IPS-20b (cell line): Measurements from ENCODE around the gene MRPL43.

Experiments
- H3K27ac ChIP-seq: one replicate; pipeline ENCODE4 v1.5.1; 2013; ENCODE audit warnings: low read length
- H3K27me3 ChIP-seq: 2 replicates; pipeline ENCODE4 v1.6.1; 2013; ENCODE audit warnings: mild to moderate bottlenecking, low read length, inconsistent platforms; ENCODE audit not compliant: insufficient read depth
- H3K36me3 ChIP-seq: 2 replicates; pipeline ENCODE4 v1.6.1; 2013; ENCODE audit warnings: low read depth, mild to moderate bottlenecking, inconsistent platforms, low read length, moderate library complexity; ENCODE audit not compliant: insufficient read depth
- H3K4me1 ChIP-seq: 2 replicates; pipeline ENCODE4 v1.6.1; 2013; ENCODE audit warnings: mild to moderate bottlenecking, control low read depth, inconsistent platforms, low read length, moderate library complexity; ENCODE audit not compliant: insufficient read depth
- H3K4me3 ChIP-seq: 2 replicates; pipeline ENCODE4 v1.5.1; 2013; ENCODE audit warnings: mild to moderate bottlenecking, low read length, inconsistent platforms
- H3K9ac ChIP-seq: 2 replicates; pipeline ENCODE4 v1.6.1; 2013; ENCODE audit warnings: low read depth, mild to moderate bottlenecking, inconsistent platforms, low read length, moderate library complexity
- H3K9me3 ChIP-seq: 2 replicates; pipeline ENCODE4 v1.6.1; 2013; ENCODE audit warnings: mild to moderate bottlenecking, low read depth, low read length, inconsistent platforms; ENCODE audit not compliant: insufficient read depth

MRPL43 gene

DNA sequence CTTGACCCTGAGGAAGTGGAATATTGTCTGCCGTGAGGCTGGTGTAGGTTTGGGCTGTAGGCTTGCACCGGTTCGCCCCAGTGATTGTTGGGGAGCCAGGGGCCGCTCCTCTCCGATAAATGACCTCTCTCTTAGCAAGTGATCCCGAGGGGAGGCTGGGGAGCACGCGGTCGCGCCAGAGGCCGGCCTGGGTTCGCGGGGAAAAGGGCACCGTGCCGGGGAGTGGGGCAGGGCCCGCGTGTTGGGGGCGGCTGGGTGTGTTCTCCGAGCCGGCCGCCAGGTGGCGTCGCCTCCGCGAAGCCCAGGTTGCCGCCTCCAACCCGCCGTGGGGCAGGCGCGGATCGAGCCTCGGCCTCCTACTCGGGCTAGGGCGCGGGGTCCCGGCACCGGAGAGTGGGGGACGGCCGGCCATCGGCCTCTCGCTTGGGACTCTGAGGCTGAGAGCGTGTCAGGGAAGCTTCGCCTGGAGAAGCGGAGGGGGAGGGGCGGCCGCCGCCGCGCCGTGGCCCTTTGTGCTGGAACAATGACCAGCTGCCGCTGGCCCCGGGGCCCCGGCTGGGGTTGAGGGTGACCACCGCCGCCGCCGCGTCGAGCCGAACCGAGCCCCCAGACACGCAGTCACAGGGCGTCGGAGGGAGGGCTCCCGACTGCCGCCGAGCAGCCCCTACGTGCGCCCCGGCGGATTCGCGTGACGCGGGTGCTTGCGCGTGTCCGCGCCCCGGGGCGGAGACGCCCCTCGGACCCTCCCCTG lies 11.9 kb upstream of the MRPL43 start:
- peak overlapping the region; percentile 72 for H3K4me3 ChIP-seq

DNA sequence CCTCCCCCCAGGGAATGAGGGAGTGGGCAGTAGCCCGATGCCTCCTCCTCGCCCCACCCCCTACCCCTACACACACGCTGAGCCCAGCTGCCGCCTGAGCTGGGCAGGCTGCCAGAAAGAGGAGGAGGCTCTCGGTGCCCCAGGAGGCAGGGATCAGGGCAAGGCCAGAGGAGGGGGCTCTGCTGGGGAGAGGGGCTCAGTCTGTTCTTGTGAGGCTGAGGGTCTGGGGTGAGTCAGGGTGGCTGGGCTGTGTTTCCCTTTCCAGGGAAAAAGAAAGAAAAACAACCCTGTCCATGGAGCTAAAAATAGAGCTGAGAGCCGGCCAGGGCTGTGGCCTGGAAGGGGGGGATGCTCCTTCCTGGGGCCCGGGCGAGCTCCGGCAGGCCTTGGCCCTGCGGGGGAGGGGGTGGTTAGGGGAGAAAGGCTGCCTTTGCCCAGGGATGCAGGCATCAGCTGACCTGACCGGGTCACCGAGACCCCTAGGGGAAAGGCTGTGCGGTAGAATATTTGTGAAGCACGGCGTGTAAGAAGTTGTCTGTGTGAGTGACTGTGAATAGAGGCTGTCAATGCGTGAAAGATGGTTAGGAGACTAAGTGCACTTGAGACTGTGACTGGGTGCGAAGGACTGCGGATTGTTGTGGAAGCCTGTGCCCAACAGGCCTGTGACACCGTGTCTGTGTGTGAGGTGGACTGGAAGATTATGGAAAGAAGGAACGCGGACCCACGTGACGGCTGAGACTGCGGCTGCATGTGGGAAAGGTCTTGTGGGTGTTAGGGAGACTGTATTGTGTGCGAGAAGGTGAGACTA lies 11.1 kb upstream of the MRPL43 start:
- H3K9me3 ChIP-seq = no peaks in the 10 kb centered on the region
- peak overlapping the region; percentile 62 for H3K27ac ChIP-seq
- H3K27me3 ChIP-seq = no peaks in the 10 kb centered on the region
- peak overlapping the region; percentile 78 for H3K9ac ChIP-seq
- H3K4me1 ChIP-seq = peaks cover 26% of the 10 kb centered on the region
- peak overlapping the region; percentile 72 for H3K4me3 ChIP-seq
- peaks cover 25% of the 10 kb centered on the region for H3K36me3 ChIP-seq

More for the DNA sequence above, 11.9 kb upstream of the MRPL43 start:
- Histone ChIP-seq H3K36me3 (peaks cover 25% of the 10 kb centered on the region), H3K9me3 (no peaks in the 10 kb centered on the region), H3K27ac (peak overlapping the region; percentile 62), H3K9ac (peak overlapping the region; percentile 78), H3K27me3 (no peaks in the 10 kb centered on the region), H3K4me1 (peaks cover 26% of the 10 kb centered on the region)

DNA sequence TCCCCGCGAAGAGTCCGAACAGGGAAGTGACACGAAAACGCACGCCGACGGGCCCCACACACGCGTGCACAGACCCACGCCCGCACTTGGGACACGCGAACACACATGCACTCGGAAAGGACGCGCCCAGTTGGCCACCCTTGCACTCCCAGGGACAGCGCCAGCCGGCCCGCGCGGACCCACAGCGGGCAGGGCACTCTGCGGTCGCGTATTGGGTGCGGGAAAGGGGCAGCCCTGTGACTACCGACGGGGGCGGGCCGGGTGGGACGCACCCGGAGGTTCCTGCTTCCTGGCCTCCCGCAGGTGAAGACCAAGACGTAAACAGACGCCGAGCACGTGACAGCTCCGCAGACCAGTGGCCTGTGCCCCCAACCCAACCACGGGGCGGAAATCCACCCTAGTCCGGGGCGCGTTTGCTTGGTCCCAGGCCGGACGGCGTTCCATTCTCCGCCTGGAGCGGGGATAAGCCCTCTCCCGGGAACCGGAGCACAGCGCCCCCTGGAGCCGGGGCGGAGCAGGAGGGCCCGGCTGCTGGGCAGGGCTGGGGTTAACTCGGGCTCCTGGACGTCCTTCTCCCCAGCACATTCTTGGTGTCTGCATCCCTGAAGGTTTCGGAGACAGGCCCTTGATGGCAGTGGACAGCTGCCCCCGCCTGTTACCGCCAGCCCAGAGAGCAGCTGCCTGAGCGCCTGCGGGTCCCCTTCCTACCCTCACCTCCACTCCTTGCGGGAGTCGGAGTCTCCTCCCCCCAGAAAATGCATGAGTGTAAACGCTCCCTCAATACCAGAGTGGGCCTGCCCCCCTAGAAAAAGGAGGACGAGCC lies 10.3 kb upstream of the MRPL43 start:
- H3K4me1 ChIP-seq = peaks cover 26% of the 10 kb centered on the region
- peaks cover 26% of the 10 kb centered on the region for H3K36me3 ChIP-seq
- H3K9me3 ChIP-seq = no peaks in the 10 kb centered on the region
- H3K4me3 ChIP-seq = peak overlapping the region; percentile 72
- H3K27ac ChIP-seq = peak overlapping the region; percentile 62
- no peaks in the 10 kb centered on the region for H3K27me3 ChIP-seq
- peak overlapping the region; percentile 78; the same call in 1 of the 2 replicates for H3K9ac ChIP-seq

DNA sequence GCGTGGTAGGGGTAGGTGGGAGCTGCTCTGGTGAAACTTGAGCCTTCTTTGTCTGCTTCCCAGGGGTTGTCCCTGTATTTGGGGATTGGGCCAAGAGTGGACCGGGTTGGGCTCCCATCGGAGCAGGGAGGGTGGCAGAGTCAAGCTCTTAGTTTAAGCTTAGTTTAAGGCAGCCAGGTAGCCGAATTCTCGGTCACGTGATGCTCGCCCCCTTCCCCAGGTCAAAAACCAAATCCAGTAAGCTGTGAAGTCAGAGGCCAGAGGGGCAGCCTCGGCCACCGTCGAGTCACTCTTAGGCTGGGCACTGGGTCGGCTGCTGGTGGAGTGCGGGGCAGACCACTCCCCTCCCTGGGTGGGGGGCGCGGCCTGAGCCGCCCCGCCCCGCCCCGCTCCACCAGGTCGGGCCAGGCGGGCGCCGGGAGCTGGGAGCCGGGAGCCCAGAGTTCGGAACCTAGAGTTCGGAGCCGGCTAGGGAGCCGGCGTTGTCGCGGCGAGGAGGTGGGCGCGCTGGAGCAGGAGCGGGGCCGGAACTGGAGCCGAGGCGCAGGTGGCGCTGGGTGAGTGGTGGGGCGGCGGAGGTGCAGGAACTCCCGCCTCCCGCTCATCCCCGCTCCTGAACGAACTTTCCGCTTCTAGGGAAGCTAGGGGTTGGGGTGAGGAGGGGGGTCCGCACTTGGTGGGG lies 9.5 kb upstream of the MRPL43 start:
- Histone ChIP-seq H3K4me3 (peak overlapping the region; percentile 72), H3K36me3 (peaks cover 28% of the 10 kb centered on the region), H3K9ac (peak overlapping the region; percentile 78; the same call in 1 of the 2 replicates), H3K9me3 (no peaks in the 10 kb centered on the region), H3K27ac (peak overlapping the region; percentile 73), H3K27me3 (no peaks in the 10 kb centered on the region), H3K4me1 (peaks cover 26% of the 10 kb centered on the region)

DNA sequence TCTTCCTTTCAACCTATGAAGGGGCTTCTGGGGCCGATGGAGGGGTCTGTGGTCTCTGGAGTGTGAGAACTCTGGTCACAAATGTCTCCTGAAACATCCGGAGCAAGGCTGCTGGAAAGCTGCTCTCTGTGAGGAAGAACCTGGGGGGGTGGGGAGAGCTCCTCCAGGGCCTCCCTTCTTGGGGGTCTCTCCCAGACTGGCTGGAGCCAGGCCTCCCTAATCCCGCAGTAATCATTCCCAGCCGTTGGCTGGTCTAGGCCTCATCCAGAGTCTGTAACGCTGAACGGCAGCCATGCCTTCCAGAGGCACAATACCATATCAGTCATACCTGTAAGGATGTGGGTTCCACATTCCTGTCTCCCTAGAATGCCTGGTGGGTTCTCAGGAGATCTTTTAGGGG lies 7.9 kb upstream of the MRPL43 start:
- peaks cover 16% of the 10 kb centered on the region for H3K4me1 ChIP-seq
- no peaks in the 10 kb centered on the region for H3K9me3 ChIP-seq
- no peaks in the 10 kb centered on the region for H3K27me3 ChIP-seq
- H3K36me3 ChIP-seq = peaks cover 43% of the 10 kb centered on the region
- no peak overlapping the region for H3K4me3 ChIP-seq
- no peak overlapping the region for H3K27ac ChIP-seq
- H3K9ac ChIP-seq = no peak overlapping the region

DNA sequence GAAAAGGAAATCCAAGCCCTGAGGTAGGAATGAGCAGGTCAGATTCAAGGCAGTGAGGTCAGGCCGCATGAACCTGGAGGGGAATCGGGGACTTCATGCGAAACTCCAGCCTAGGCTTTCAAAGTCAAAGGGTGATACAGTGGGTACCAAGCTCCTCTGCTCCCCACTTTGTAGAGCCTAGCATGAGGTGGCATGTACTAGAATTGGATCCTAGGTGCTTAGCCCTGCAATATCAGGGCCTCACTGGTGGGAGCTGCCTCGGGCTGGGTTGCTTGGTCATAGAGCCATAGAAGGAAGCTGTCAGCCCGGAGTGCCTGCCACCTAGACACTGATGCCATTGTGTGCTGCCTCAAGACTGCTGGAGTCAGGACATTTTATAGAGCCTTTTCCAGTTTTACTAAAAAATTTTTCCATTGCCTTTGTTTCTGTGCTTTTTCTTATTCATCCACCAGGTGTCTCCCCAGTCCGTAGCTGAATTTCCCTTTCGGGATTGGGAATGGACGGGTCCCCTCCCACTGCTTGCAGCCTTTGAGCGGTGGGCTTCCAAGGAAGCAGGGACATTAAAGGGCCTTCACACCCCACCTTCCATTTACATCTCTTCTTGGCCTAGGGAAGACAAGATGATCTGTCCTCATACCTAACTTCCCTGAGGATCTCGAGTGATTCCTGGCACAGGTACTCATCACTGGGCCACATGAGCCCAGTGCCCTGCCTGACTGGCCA lies 6.8 kb upstream of the MRPL43 start:
- peaks cover 16% of the 10 kb centered on the region for H3K4me1 ChIP-seq
- H3K27me3 ChIP-seq = no peaks in the 10 kb centered on the region
- no peak overlapping the region for H3K9ac ChIP-seq
- H3K36me3 ChIP-seq = peaks cover 53% of the 10 kb centered on the region
- no peaks in the 10 kb centered on the region for H3K9me3 ChIP-seq
- no peak overlapping the region for H3K27ac ChIP-seq
- no peak overlapping the region for H3K4me3 ChIP-seq

DNA sequence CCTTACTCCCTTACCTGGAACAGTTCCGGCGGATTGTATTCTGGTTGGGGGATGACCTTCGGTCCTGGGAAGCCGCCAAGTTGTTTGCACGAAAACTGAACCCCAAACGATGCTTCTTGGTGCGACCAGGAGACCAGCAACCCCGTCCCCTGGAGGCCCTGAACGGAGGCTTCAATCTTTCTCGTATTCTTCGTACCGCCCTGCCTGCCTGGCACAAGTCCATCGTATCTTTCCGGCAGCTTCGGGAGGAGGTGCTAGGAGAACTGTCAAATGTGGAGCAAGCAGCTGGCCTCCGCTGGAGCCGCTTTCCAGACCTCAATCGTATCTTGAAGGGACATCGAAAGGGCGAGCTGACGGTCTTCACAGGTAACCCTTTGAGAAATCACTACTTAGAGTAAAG lies 1.8 kb upstream of the MRPL43 start:
- H3K36me3 ChIP-seq = peaks cover 57% of the 10 kb centered on the region
- H3K27ac ChIP-seq = no peak overlapping the region
- no peaks in the 10 kb centered on the region for H3K9me3 ChIP-seq
- H3K27me3 ChIP-seq = no peaks in the 10 kb centered on the region
- 0 out of 2 replicates have a peak overlapping the region, but pooled peaks have one; percentile 98 for H3K4me3 ChIP-seq
- no peak overlapping the region for H3K9ac ChIP-seq
- H3K4me1 ChIP-seq = no peaks in the 10 kb centered on the region

DNA sequence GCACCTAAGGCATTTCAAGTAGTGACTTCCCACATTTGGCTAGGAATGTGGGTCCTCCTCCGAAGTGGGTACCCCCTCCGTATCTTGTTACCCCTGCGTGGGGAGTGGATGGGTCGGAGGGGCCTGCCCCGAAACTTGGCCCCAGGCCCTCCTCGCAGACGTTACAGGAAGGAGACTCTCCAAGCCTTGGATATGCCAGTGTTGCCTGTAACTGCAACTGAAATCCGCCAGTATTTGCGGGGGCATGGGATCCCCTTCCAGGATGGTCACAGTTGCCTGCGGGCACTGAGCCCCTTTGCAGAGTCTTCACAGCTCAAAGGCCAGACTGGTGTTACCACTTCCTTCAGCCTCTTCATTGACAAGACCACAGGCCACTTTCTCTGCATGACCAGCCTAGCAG lies 869 bp upstream of the MRPL43 start:
- H3K4me3 ChIP-seq = peak overlapping the region; percentile 98
- H3K36me3 ChIP-seq = peaks cover 48% of the 10 kb centered on the region
- no peak overlapping the region for H3K27ac ChIP-seq

DNA sequence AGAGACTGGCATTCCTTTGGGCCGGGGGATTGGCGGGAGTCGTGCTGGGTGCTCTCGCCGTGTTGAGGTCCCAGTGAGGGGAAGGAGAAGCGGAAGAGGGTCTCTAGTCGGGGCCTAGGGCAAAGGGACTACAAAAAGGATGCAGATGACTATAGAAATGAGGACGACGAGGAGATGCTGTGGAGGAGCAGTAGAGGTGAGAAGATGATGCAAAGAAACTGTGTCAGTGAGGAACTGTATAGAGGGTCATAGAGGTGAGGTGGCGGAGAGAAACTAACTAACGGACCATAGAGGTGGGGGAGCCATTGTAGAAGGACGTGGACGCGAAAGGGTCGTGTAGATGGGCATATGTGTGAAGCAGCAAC lies 370 bp upstream of the MRPL43 start:
- peak overlapping the region; percentile 96 for H3K9ac ChIP-seq
- no peaks in the 10 kb centered on the region for H3K27me3 ChIP-seq
- H3K9me3 ChIP-seq = no peaks in the 10 kb centered on the region
- H3K27ac ChIP-seq = peak overlapping the region; percentile 92
- H3K4me3 ChIP-seq = peak overlapping the region; percentile 98
- no peaks in the 10 kb centered on the region for H3K4me1 ChIP-seq
- peaks cover 43% of the 10 kb centered on the region for H3K36me3 ChIP-seq

More for the DNA sequence above, 869 bp upstream of the MRPL43 start:
- no peaks in the 10 kb centered on the region for H3K9me3 ChIP-seq
- H3K9ac ChIP-seq = peak overlapping the region; percentile 96; the same call in 1 of the 2 replicates
- H3K27me3 ChIP-seq = no peaks in the 10 kb centered on the region
- H3K4me1 ChIP-seq = no peaks in the 10 kb centered on the region

DNA sequence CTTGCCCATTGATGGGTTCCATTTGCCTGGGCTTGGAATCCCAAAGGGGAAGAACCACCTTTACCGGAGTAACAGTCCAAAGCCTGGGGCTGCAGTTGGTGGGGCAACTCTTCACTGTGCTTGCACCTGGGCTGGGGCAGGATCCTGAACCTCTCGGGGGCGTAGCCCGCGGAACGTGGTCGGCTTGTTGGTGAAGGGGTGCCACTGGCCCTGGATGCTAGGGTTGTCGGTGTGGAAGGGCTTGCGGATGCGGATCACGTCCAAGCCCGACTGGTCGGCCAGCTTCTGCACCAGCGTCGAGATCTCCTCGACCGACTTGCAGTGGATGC lies 710 bp downstream of the MRPL43 start:
- Histone ChIP-seq H3K4me1 (no peaks in the 10 kb centered on the region), H3K9ac (peak overlapping the region; percentile 96), H3K36me3 (peaks cover 39% of the 10 kb centered on the region), H3K27me3 (no peaks in the 10 kb centered on the region), H3K4me3 (peak overlapping the region; percentile 98), H3K27ac (peak overlapping the region; percentile 92), H3K9me3 (no peaks in the 10 kb centered on the region)
